VCaP (cell line): ENCODE results near the gene PARD3B.

Experiments
- H3K27ac ChIP-seq: fragments of 450-650 bp; 2 replicates; pipeline ENCODE4 v1.5.1; 2017
- TF ChIP-seq, protein P1 (sequence below): fragments of 450-650 bp; conservative IDR thresholded peaks from 2 replicates; pipeline ENCODE4 v1.5.1; 2017; ENCODE audit warnings: mild to moderate bottlenecking, moderate library complexity

PARD3B gene

DNA sequence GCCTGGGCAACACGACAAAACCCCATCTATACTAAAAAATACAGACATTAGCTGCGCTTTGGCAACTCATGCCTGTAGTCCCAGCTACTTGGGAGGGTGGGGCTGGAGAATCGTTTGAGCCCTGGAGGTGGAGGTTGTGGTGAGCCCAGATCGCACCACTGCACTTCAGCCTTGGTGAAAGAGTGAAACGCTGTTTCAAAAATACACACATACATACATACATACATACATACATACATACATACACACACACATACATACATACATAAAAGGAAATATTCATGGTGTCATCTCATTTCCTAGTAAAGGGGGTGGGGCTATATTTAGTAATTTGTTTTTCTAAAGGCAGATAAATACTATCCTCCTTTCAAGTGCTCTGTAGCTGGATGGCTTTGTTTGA, 205.1 kb downstream of the PARD3B start:
- H3K27ac ChIP-seq, result no peak overlapping the region
- TF ChIP-seq, protein P1, sequence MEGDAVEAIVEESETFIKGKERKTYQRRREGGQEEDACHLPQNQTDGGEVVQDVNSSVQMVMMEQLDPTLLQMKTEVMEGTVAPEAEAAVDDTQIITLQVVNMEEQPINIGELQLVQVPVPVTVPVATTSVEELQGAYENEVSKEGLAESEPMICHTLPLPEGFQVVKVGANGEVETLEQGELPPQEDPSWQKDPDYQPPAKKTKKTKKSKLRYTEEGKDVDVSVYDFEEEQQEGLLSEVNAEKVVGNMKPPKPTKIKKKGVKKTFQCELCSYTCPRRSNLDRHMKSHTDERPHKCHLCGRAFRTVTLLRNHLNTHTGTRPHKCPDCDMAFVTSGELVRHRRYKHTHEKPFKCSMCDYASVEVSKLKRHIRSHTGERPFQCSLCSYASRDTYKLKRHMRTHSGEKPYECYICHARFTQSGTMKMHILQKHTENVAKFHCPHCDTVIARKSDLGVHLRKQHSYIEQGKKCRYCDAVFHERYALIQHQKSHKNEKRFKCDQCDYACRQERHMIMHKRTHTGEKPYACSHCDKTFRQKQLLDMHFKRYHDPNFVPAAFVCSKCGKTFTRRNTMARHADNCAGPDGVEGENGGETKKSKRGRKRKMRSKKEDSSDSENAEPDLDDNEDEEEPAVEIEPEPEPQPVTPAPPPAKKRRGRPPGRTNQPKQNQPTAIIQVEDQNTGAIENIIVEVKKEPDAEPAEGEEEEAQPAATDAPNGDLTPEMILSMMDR, result no peak

- H3K27ac ChIP-seq, result no peak overlapping the region
- TF ChIP-seq, protein P1, result no peak
Measured at GRCh38 chr2:204751472-204751871, 206.2 kb downstream of the PARD3B start.

GRCh38 chr2:204753841-204754240, 208.6 kb downstream of the PARD3B start:
- no peak overlapping the region for H3K27ac ChIP-seq
- TF ChIP-seq, protein P1, result no peak

DNA sequence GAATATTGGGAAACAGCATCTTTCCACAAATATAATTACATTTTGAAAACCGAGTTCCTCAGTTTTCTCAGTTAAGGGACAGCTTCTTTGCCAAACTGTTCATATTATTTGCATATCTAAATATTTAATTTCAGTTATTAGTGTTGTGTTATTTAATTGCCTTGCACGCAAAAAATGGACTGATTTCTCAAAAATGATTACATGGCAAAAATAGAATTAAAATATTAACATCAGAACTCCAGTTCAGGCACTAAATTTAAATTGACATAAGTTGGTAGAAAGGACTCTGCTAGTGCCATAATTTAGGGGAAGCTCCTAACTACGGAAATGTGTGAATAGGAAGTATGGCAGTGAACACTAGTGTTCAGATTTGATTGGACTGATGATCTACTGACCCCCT, 209.6 kb downstream of the PARD3B start:
- TF ChIP-seq, protein P1, result no peak
- H3K27ac ChIP-seq, result no peak overlapping the region

GRCh38 chr2:204763974-204764703, 218.9 kb downstream of the PARD3B start:
- H3K27ac ChIP-seq, result no peak overlapping the region
- TF ChIP-seq, protein P1, result no peak

- TF ChIP-seq, protein P1, result no peak
- no peak overlapping the region for H3K27ac ChIP-seq
Measured at GRCh38 chr2:204770735-204771134, 225.5 kb downstream of the PARD3B start.

DNA sequence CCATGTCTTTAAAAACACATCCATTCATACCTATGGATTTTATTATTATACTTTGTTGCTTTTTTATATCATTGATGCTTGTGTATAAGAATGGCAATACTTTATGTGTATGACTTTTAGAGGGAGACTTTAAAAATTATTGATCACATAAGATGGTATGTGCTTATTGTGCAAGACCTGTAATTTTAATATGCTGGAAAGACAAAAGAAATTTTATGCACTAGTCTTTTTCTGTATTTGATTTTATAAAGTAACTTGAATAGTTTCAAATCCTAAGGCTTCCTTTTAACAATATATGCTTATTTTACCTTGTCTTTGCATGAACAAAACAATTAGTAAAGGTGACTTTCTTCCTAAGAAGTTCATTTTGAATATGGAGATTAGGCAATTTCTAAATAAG, 226.4 kb downstream of the PARD3B start:
- TF ChIP-seq, protein P1, result no peak
- H3K27ac ChIP-seq, result no peak overlapping the region
